ENCODE data around the gene AQP12B. TPM values are rescaled to one million over a fixed set of nuclear protein-coding genes. Genes with fewer than 3 reads are reported as not detected.
"Not testable (repeated sequence)": the region's sequence is repeated elsewhere in the genome, so short reads cannot be mapped to it uniquely, and the experiment has no call there.

Gene AQP12B
- total RNA-seq, 3 donors from 2014 or later (not counting 1 experiment from before 2014, with no cell fraction given): not detected

DNA sequence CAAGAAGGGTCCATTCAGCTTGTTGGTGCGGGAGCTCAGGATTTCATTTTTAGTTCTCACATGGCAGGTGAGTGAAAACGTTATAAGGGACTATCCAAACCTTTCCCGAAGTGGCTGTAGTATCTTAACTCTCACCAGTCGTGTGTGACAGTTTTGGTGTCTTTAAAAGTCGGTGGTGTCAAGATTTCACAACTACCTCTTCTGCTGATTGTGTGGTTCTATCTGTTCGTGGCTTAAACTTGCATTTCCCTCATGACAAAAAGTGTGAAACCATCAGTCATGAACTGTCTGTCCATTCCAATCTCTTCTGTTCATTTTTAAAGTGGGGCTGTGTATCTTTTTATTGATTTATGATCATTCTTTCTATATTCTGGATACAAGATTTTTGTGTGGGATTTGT is 3.8 kb upstream of the AQP12B start:
- Mint-ChIP-seq H3K4me1 (peaks cover 11 to 21% of the 10 kb centered on the region in 2 donors), H3K36me3 (no peaks in the 10 kb centered on the region), H3K4me3 (peak overlapping the region; percentile 29), H3K27ac (peak overlapping the region; percentile 36 to 77), H3K9me3 (no peaks in the 10 kb centered on the region), H3K27me3 (ENCODE audit: low read depth in 2 of 2) (no peaks in the 10 kb centered on the region)
- Histone ChIP-seq H3K4me3 (ENCODE audit: low read length) (no peak overlapping the region), H3K4me1 (ENCODE audit: control insufficient read depth, insufficient read depth, low read length) (peaks cover 25% of the 10 kb centered on the region), H3K9me3 (ENCODE audit: control insufficient read depth, insufficient read depth, low read length) (no peaks in the 10 kb centered on the region), H3K27ac (ENCODE audit: low read length) (no peak overlapping the region), H3K36me3 (ENCODE audit: control insufficient read depth, insufficient read depth, low read length) (no peaks in the 10 kb centered on the region), H3K27me3 (ENCODE audit: control insufficient read depth, insufficient read depth, low read length) (no peaks in the 10 kb centered on the region)
- TF ChIP-seq, protein P1, sequence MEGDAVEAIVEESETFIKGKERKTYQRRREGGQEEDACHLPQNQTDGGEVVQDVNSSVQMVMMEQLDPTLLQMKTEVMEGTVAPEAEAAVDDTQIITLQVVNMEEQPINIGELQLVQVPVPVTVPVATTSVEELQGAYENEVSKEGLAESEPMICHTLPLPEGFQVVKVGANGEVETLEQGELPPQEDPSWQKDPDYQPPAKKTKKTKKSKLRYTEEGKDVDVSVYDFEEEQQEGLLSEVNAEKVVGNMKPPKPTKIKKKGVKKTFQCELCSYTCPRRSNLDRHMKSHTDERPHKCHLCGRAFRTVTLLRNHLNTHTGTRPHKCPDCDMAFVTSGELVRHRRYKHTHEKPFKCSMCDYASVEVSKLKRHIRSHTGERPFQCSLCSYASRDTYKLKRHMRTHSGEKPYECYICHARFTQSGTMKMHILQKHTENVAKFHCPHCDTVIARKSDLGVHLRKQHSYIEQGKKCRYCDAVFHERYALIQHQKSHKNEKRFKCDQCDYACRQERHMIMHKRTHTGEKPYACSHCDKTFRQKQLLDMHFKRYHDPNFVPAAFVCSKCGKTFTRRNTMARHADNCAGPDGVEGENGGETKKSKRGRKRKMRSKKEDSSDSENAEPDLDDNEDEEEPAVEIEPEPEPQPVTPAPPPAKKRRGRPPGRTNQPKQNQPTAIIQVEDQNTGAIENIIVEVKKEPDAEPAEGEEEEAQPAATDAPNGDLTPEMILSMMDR (IDR thresholded peaks at IDR 0.05): no peak
- peak in 1 of 2 donors; percentile 4 for DNase-seq
- WGBS (ENCODE audit: insufficient coverage): 47% methylated on average over 6 of the region's 6 CpGs
- peak; percentile 32 to 77 (median 70) for ATAC-seq
- intact Hi-C loops (cut with micrococcal nuclease): loop anchor here (5.0 kb wide), 1 partner anchor 64 kb away; no protein-coding TSS in a partner anchor

DNA sequence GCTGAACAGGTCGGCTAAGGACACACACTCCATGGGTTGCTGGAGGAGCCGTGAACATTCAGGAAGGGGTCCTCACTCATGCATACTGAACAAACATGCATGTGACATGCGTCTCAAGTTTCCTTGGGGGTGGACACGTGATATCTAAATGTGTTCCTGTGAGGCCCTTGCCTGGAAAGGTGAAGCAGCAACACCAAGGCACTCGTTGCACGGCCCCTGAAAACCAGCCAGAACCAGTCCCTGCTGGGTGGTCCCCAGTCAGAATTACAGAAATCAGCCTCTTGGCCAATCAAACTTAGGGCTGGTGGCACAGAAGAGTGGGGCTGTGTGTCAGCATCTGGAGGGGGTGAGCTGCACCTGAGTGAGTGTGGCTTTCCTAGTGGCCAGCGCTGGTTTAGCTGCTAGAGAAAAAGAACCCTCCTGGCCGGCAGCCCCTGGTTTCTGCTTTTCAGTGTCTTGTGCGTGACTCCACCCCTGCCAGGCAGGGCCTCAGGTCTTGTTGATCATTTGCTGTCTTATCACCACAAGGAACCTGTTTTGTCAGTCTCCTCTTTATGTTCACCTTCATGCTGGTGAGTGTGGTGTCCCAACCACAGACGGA is 3.2 kb upstream of the AQP12B start:
- peak in 1 of 2 donors; percentile 15 for DNase-seq
- H3K27ac Mint-ChIP-seq: peak overlapping the region; percentile 36 to 77
- 73% methylated on average over 10 of the region's 10 CpGs for WGBS (ENCODE audit: insufficient coverage)

DNA sequence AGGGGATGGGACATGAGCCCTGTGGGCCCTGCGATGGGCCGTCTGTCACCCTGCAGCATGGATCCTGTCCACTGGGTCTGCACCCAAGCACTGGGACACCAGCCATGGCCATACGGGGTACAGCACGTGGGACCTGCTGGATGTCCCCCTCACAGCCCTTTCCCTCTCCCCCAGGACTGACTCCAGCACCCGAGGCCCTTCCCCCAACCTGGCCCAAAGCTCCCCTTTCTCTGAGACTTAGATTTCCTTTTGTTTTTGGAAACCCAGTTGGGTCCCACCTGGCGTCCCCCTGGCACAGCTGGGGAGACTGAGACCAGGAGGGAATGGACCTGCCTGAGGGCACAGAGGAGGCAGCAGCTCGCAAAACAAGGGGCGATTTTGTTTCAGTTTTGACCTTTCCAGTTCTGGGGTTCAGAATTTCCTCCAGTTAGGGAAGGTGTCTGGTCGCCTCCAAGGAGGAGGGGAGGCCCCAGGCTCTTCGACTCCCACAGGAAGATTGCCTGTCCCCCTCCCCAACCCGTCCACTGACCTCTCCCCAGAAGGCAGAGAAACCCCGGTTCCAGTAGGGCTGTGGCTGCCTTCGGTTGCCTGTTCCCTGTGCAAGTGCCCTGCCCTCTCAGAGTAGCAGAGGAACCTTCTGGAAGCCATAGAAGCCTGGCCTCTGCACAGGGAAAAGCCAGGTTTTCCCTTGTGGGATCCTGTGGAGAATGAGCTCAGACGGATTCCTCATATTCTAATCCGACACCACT is 1.5 kb upstream of the AQP12B start:
- H3K4me3 Mint-ChIP-seq; H3K27ac Mint-ChIP-seq; DNase-seq; intact Hi-C loops (cut with micrococcal nuclease); H3K9me3 ChIP-seq (ENCODE audit: control insufficient read depth, insufficient read depth, low read length); H3K36me3 Mint-ChIP-seq; H3K9me3 Mint-ChIP-seq; H3K27me3 ChIP-seq (ENCODE audit: control insufficient read depth, insufficient read depth, low read length); H3K36me3 ChIP-seq (ENCODE audit: control insufficient read depth, insufficient read depth, low read length); ATAC-seq; H3K27ac ChIP-seq (ENCODE audit: low read length); H3K4me3 ChIP-seq (ENCODE audit: low read length); H3K27me3 Mint-ChIP-seq (ENCODE audit: low read depth in 2 of 2): not testable (repeated sequence)
- H3K4me1 Mint-ChIP-seq: peaks cover 11 to 17% of the 10 kb centered on the region in 2 donors
- H3K4me1 ChIP-seq (ENCODE audit: control insufficient read depth, insufficient read depth, low read length): peaks cover 22% of the 10 kb centered on the region
- 64% methylated on average over 13 of the region's 15 CpGs for WGBS (ENCODE audit: insufficient coverage)

More for the DNA sequence above, 3.2 kb upstream of the AQP12B start:
- no peaks in the 10 kb centered on the region for H3K36me3 ChIP-seq (ENCODE audit: control insufficient read depth, insufficient read depth, low read length)
- TF ChIP-seq, protein P1 (IDR thresholded peaks at IDR 0.05): no peak
- H3K27me3 ChIP-seq (ENCODE audit: control insufficient read depth, insufficient read depth, low read length): no peaks in the 10 kb centered on the region
- H3K36me3 Mint-ChIP-seq: no peaks in the 10 kb centered on the region
- H3K9me3 Mint-ChIP-seq: no peaks in the 10 kb centered on the region
- H3K9me3 ChIP-seq (ENCODE audit: control insufficient read depth, insufficient read depth, low read length): no peaks in the 10 kb centered on the region
- intact Hi-C loops (cut with micrococcal nuclease): loop anchor here (5.0 kb wide), 1 partner anchor 64 kb away; no protein-coding TSS in a partner anchor
- H3K4me1 Mint-ChIP-seq: peaks cover 11 to 21% of the 10 kb centered on the region in 2 donors
- H3K4me3 Mint-ChIP-seq: peak overlapping the region; percentile 29
- peaks cover 25% of the 10 kb centered on the region for H3K4me1 ChIP-seq (ENCODE audit: control insufficient read depth, insufficient read depth, low read length)
- H3K27ac ChIP-seq (ENCODE audit: low read length): no peak overlapping the region
- H3K4me3 ChIP-seq (ENCODE audit: low read length): no peak overlapping the region
- ATAC-seq: peak in 2 of 3 donors; percentile 52 to 54
- H3K27me3 Mint-ChIP-seq (ENCODE audit: low read depth in 2 of 2): no peaks in the 10 kb centered on the region

DNA sequence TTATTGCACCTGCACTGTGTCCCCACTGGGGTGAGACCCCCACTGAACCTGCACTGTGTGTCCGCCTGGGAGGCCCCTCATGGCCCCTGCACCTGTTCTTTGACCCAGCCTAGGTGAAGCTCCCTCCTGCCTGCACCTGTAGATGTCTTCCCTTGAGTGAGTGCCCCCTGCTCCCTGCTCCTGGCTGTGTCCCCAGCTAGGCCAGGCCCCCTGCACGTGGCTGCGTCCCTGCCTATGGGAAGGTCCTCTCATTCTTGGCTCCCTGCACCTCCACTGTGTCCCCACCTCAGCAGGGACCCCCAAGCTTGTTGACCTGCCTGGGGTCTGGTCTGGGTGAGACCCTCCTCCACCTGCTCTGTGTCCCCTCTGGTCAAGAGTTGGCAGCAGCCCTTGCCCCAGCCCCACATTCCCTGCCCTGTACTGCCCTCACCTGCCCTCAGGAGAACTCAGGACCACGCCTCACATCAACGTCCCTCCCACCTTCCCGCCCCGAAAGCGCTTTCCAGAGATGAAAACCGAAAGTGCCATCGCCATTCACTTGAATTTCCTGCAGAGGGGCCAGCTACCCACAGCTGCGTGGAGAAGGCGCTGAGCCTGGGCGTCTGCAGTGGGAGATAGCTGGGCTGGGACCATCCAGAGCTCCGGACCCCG is 769 bp upstream of the AQP12B start:
- DNase-seq; H3K36me3 ChIP-seq (ENCODE audit: control insufficient read depth, insufficient read depth, low read length); H3K27me3 Mint-ChIP-seq (ENCODE audit: low read depth in 2 of 2); ATAC-seq; H3K36me3 Mint-ChIP-seq; H3K9me3 ChIP-seq (ENCODE audit: control insufficient read depth, insufficient read depth, low read length); H3K9me3 Mint-ChIP-seq; H3K4me3 ChIP-seq (ENCODE audit: low read length); H3K27ac ChIP-seq (ENCODE audit: low read length); H3K4me3 Mint-ChIP-seq; intact Hi-C loops (cut with micrococcal nuclease); H3K27me3 ChIP-seq (ENCODE audit: control insufficient read depth, insufficient read depth, low read length); H3K27ac Mint-ChIP-seq: not testable (repeated sequence)
- peaks cover 11 to 17% of the 10 kb centered on the region in 2 donors for H3K4me1 Mint-ChIP-seq
- WGBS (ENCODE audit: insufficient coverage): 95% methylated on average over 2 of the region's 15 CpGs
- H3K4me1 ChIP-seq (ENCODE audit: control insufficient read depth, insufficient read depth, low read length): peaks cover 22% of the 10 kb centered on the region

DNA sequence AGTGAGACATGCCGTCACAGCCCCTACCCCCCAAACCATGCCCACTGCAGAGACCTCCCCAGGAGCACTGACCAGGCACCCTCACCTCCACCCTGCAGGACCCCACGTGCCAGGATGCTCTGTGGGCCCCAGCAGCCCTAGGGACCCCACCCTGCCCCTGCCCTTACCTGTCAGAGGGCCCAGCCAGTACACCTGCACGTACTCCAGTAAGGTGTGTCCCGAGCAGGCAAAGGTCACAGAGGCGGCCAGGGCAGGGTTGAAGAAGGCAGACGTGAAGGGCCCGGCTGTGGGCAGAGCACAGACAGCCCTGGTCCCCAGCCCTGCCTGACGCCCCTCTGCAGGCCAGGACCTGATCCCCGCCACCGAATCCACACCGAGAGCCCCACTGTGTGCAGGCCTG is 2.5 kb downstream of the AQP12B start:
- H3K4me3 ChIP-seq (ENCODE audit: low read length); H3K36me3 ChIP-seq (ENCODE audit: control insufficient read depth, insufficient read depth, low read length); H3K27me3 Mint-ChIP-seq (ENCODE audit: low read depth in 2 of 2); DNase-seq; H3K27ac ChIP-seq (ENCODE audit: low read length); H3K9me3 Mint-ChIP-seq; H3K4me3 Mint-ChIP-seq; intact Hi-C loops (cut with micrococcal nuclease); H3K27me3 ChIP-seq (ENCODE audit: control insufficient read depth, insufficient read depth, low read length); H3K27ac Mint-ChIP-seq; H3K9me3 ChIP-seq (ENCODE audit: control insufficient read depth, insufficient read depth, low read length); H3K36me3 Mint-ChIP-seq; H3K4me1 Mint-ChIP-seq; H3K4me1 ChIP-seq (ENCODE audit: control insufficient read depth, insufficient read depth, low read length); ATAC-seq: not testable (repeated sequence)
- WGBS (ENCODE audit: insufficient coverage): no CpG with 5 or more reads among the region's 11 CpGs

DNA sequence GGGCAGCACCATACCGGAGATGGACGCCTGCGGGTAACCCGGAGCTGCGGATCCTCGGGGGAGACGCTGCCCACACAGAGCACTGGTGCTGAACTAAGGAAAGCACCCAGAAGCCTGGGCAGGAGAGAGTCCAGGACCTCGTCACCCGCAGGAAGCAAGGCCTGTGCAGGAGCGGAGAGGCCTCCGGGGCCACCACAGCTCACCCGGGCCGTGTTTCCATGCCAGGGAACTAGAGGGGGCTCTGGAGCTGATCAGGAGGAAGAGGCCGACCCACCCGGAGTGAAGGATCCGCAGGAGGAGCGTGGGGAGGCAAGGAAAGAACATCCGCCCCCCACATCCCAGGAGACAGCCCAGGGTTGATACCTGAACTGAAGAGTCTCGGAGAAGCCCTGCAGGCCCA is 3.8 kb downstream of the AQP12B start:
- H3K27me3 Mint-ChIP-seq (ENCODE audit: low read depth in 2 of 2); H3K4me3 ChIP-seq (ENCODE audit: low read length); DNase-seq; intact Hi-C loops (cut with micrococcal nuclease); H3K27me3 ChIP-seq (ENCODE audit: control insufficient read depth, insufficient read depth, low read length); H3K9me3 ChIP-seq (ENCODE audit: control insufficient read depth, insufficient read depth, low read length); H3K4me1 Mint-ChIP-seq; H3K4me3 Mint-ChIP-seq; H3K4me1 ChIP-seq (ENCODE audit: control insufficient read depth, insufficient read depth, low read length); H3K27ac Mint-ChIP-seq; H3K36me3 ChIP-seq (ENCODE audit: control insufficient read depth, insufficient read depth, low read length); ATAC-seq; H3K36me3 Mint-ChIP-seq; H3K9me3 Mint-ChIP-seq; H3K27ac ChIP-seq (ENCODE audit: low read length): not testable (repeated sequence)
- no CpG with 5 or more reads among the region's 19 CpGs for WGBS (ENCODE audit: insufficient coverage)

Measured in natural killer cell (primary cell).